HepG2 (cell line): ENCODE data around the gene POMT1. TPM values are rescaled to one million over a fixed set of nuclear protein-coding genes. Genes with fewer than 3 reads are reported as not detected.

Experiments
- CENPT ChIP-seq: sonication (generic); formaldehyde crosslinking; IDR thresholded peaks from 2 replicates; pipeline ENCODE4 v1.8.0; 2022; ENCODE audit warnings: low read depth, mild to moderate bottlenecking, moderate library complexity, missing genetic modification reagents
- GABPB1 ChIP-seq: IDR thresholded peaks from 2 replicates; pipeline ENCODE4 v1.6.1; 2016; ENCODE audit warnings: mild to moderate bottlenecking, missing genetic modification reagents, moderate library complexity, missing compliant biosample characterization
- IRF2 ChIP-seq: IDR thresholded peaks from 2 replicates; pipeline ENCODE4 v1.6.1; 2018; ENCODE audit warnings: missing genetic modification reagents, missing compliant biosample characterization
- KDM5A ChIP-seq: fragments of 200-600 bp; sonication (generic); IDR thresholded peaks from 2 replicates; pipeline ENCODE4 v1.7.0; 2018; ENCODE audit warnings: antibody characterized with exemption, mild to moderate bottlenecking, low read length, borderline replicate concordance
- MED1 ChIP-seq: sonication (generic); formaldehyde crosslinking; IDR thresholded peaks from 2 replicates; pipeline ENCODE4 v1.4.0; 2020; ENCODE audit warnings: missing genetic modification reagents
- NFIB ChIP-seq: sonication (generic); formaldehyde crosslinking; IDR thresholded peaks from 2 replicates; pipeline ENCODE4 v1.9.0; 2021; ENCODE audit warnings: missing genetic modification reagents, mild to moderate bottlenecking, borderline replicate concordance
- POLR2G ChIP-seq: fragments of 200-400 bp; formaldehyde crosslinking; IDR thresholded peaks from 2 replicates; pipeline ENCODE4 v1.6.1; 2018; ENCODE audit warnings: mild to moderate bottlenecking, low read depth, low read length, moderate library complexity
- TARDBP ChIP-seq: sonication (generic); formaldehyde crosslinking; IDR thresholded peaks from 2 replicates; pipeline ENCODE4 v1.8.0; 2022; ENCODE audit warnings: mild to moderate bottlenecking, missing genetic modification reagents
- U2AF1 ChIP-seq: fragments of 200-400 bp; formaldehyde crosslinking; optimal IDR thresholded peaks from 2 replicates; pipeline ENCODE3; 2017; ENCODE audit warnings: mild to moderate bottlenecking, low read depth, low read length
- ZBTB8A ChIP-seq: sonication (generic); formaldehyde crosslinking; IDR thresholded peaks from 2 replicates; pipeline ENCODE4 v1.4.0; 2020; ENCODE audit warnings: mild to moderate bottlenecking, low read depth, missing genetic modification reagents, borderline replicate concordance
- ZNF337 ChIP-seq: sonication (generic); formaldehyde crosslinking; IDR thresholded peaks from 2 replicates; pipeline ENCODE4 v1.5.1; 2020; ENCODE audit warnings: missing genetic modification reagents, low read depth, mild to moderate bottlenecking, borderline replicate concordance
- ZNF468 ChIP-seq: sonication (generic); formaldehyde crosslinking; IDR thresholded peaks from 2 replicates; pipeline ENCODE4 v1.8.0; 2022; ENCODE audit warnings: mild to moderate bottlenecking, moderate library complexity, missing genetic modification reagents
- ZNF75D ChIP-seq: sonication (generic); formaldehyde crosslinking; IDR thresholded peaks from 2 replicates; pipeline ENCODE4 v1.8.1; 2023; ENCODE audit warnings: missing genetic modification reagents, mild to moderate bottlenecking, borderline replicate concordance
- ZNF766 ChIP-seq: sonication (generic); formaldehyde crosslinking; IDR thresholded peaks from 2 replicates; pipeline ENCODE4 v1.5.0; 2020; ENCODE audit warnings: missing genetic modification reagents, borderline replicate concordance
- polyA plus RNA-seq, 8 experiments: library from polyadenylated mRNA; depleted of rRNA in 3 of 8; stranded (reverse) in 7 of 8; unstranded in 1 of 8; fragments of >200 nt; fragmentation: Illumina TruSeq in 4 of 8; extraction: Trizol in 4 of 8; gene quantifications; 2 replicates each; pipeline versions ENCODE4 v1.2.1 to v1.2.3, GENCODE V29; 2011 to 2016; ENCODE audit warnings: low read depth in 4 of 8, missing spikeins in 1 of 8, mixed read lengths in 1 of 8; ENCODE audit not compliant: insufficient read depth in 1 of 8
- total RNA-seq, 5 experiments: library from RNA; depleted of rRNA; stranded (reverse); fragments of >200 nt; fragmentation: Illumina TruSeq; extraction: Trizol; gene quantifications; 2 replicates each; pipeline ENCODE4 v1.2.3, GENCODE V29; 2016; ENCODE audit warnings: low read depth in 1 of 5
- TF ChIP-seq, protein P1 (sequence below): sonication (generic); formaldehyde crosslinking; IDR thresholded peaks from 2 replicates; pipeline ENCODE4 v1.4.0; 2020; ENCODE audit warnings: missing genetic modification reagents, borderline replicate concordance
- TF ChIP-seq, protein P2 (sequence below): sonication (generic); formaldehyde crosslinking; IDR thresholded peaks from 2 replicates; pipeline ENCODE4 v1.4.0; 2020; ENCODE audit warnings: mild to moderate bottlenecking, missing genetic modification reagents

The POMT1 gene
- total and polyA plus RNA-seq, 2 of the 13 experiments (the other 11 are each of a cell fraction or from before 2014, with no cell fraction given) = 21.6 to 22.7 TPM

DNA sequence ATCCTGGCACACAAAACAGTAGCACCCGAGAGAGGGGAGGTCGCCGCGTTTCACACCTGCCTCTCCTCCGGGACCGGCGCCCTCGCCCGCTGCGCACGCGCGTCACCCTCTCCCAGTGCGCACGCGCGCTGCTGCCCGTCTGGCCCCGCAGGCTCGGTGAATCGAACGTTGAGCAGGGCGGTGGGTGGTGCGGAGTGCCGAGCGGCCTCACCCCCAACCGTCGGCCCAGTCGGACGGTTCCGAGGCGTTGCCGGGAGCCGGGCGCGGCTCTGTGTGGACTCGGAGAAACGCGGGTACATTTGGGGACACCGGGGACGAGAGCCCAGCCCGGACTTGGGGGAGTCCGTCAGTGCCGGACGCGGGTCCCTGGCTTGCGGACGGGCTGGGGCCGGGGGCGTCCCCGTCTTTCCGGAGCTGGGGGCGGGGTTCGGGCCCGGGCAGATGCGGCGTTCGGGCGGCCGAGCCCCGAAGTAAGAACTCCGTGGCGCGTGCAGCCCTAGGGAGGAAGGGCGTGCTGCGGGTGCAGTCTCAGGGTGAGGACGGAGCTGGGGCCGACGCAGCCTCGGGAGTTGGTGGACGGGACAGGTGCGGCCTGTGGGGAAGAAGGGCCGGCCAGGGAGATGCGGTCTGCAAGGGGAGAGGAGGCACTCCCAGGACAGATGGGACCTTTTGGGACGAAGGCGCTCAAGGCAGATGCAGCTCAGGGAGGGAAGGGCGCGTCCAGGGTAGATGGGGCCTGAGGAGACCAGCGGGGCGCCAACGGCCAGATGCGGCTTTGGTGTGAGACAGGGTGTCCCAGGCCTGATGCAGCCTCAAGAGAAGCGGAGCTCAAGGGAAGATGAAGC lies at the start of gene POMT1 (continued):
- TF ChIP-seq, protein P1, sequence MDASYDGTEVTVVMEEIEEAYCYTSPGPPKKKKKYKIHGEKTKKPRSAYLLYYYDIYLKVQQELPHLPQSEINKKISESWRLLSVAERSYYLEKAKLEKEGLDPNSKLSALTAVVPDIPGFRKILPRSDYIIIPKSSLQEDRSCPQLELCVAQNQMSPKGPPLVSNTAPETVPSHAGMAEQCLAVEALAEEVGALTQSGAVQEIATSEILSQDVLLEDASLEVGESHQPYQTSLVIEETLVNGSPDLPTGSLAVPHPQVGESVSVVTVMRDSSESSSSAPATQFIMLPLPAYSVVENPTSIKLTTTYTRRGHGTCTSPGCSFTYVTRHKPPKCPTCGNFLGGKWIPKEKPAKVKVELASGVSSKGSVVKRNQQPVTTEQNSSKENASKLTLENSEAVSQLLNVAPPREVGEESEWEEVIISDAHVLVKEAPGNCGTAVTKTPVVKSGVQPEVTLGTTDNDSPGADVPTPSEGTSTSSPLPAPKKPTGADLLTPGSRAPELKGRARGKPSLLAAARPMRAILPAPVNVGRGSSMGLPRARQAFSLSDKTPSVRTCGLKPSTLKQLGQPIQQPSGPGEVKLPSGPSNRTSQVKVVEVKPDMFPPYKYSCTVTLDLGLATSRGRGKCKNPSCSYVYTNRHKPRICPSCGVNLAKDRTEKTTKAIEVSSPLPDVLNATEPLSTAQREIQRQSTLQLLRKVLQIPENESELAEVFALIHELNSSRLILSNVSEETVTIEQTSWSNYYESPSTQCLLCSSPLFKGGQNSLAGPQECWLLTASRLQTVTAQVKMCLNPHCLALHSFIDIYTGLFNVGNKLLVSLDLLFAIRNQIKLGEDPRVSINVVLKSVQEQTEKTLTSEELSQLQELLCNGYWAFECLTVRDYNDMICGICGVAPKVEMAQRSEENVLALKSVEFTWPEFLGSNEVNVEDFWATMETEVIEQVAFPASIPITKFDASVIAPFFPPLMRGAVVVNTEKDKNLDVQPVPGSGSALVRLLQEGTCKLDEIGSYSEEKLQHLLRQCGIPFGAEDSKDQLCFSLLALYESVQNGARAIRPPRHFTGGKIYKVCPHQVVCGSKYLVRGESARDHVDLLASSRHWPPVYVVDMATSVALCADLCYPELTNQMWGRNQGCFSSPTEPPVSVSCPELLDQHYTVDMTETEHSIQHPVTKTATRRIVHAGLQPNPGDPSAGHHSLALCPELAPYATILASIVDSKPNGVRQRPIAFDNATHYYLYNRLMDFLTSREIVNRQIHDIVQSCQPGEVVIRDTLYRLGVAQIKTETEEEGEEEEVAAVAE (CRISPR knock-in tag) = no peak
- TF ChIP-seq ZBTB8A (CRISPR knock-in tag) (no peak), GABPB1 (CRISPR knock-in tag) (peak; percentile 84), CENPT (CRISPR knock-in tag) (peak; percentile 74; the same call in 1 of the 2 replicates), IRF2 (peak; percentile 74; the same call in 1 of the 2 replicates), NFIB (CRISPR knock-in tag) (no peak), ZNF337 (CRISPR knock-in tag) (no peak), ZNF766 (CRISPR knock-in tag) (peak; percentile 76; the same call in 1 of the 2 replicates), KDM5A (peak; percentile 68; the same call in 1 of the 2 replicates), MED1 (CRISPR knock-in tag) (peak; percentile 58; the same call in 1 of the 2 replicates), U2AF1 (no peak), POLR2G (peak; percentile 83), ZNF75D (CRISPR knock-in tag) (no peak), ZNF468 (CRISPR knock-in tag) (no peak), TARDBP (CRISPR knock-in tag) (peak; percentile 59; the same call in 1 of the 2 replicates)
- TF ChIP-seq, protein P2, sequence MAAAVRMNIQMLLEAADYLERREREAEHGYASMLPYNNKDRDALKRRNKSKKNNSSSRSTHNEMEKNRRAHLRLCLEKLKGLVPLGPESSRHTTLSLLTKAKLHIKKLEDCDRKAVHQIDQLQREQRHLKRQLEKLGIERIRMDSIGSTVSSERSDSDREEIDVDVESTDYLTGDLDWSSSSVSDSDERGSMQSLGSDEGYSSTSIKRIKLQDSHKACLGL (CRISPR knock-in tag) = peak; percentile 39; the same call in 1 of the 2 replicates
